IMR-90 (cell line): ENCODE measurements around the gene TRIM28. TPM values are rescaled to one million over a fixed set of nuclear protein-coding genes. Genes with fewer than 3 reads are reported as not detected.

Source experiments
- ATAC-seq: fragments of 200-7000 bp; cut with Tn5 transposase; 2 replicates; pipeline ENCODE4 v1.9.1; 2020; ENCODE audit warnings: low read depth, mild to moderate bottlenecking, moderate library complexity
- BruUV-seq: library from RNA; stranded (reverse); fragments of 400-500 nt; replicated peaks from 2 replicates; lab custom pipeline; 2021; lab: Mats Ljungman, UMichigan
- CTCF ChIA-PET: fragments of 300-600 bp; formaldehyde crosslinking; extraction: SDS; loops from one replicate; lab custom pipeline; 2021; ENCODE audit warnings: antibody characterized with exemption; lab: Yijun Ruan, JAX
- POLR2A ChIA-PET: fragments of 300-600 bp; sonication (Branson Sonifier 250); formaldehyde crosslinking; loops from one replicate; lab custom pipeline; 2022; ENCODE audit warnings: antibody characterized with exemption; ENCODE audit not compliant: unreplicated experiment; lab: Charles Lee
- DNase-seq: peaks from one replicate; pipeline ENCODE4 v3.0.0; 2013
- H2AFZ ChIP-seq: replicated peaks from 2 replicates; pipeline ENCODE3; 2013; ENCODE audit warnings: low read length, mild to moderate bottlenecking; ENCODE audit not compliant: poor library complexity
- H2AK5ac ChIP-seq: 2 replicates; pipeline ENCODE4 v1.6.1; 2013; ENCODE audit warnings: low read depth, low read length, inconsistent platforms
- H2AK9ac ChIP-seq: replicated peaks from 2 replicates; pipeline ENCODE3; 2013; ENCODE audit warnings: mild to moderate bottlenecking, low read depth, low read length, moderate library complexity; ENCODE audit not compliant: poor library complexity
- H2BK120ac ChIP-seq: 2 replicates; pipeline ENCODE4 v1.6.1; 2013; ENCODE audit warnings: low read depth, low read length, inconsistent platforms
- H2BK15ac ChIP-seq: 3 replicates; pipeline ENCODE4 v1.6.1; 2013; ENCODE audit warnings: low read depth, low read length, inconsistent platforms
- H2BK20ac ChIP-seq: 2 replicates; pipeline ENCODE4 v1.6.1; 2013; ENCODE audit warnings: low read depth, mild to moderate bottlenecking, inconsistent platforms, low read length, moderate library complexity
- H2BK5ac ChIP-seq: 2 replicates; pipeline ENCODE4 v1.6.1; 2013; ENCODE audit warnings: mild to moderate bottlenecking, low read depth, low read length, inconsistent platforms; ENCODE audit not compliant: poor library complexity, severe bottlenecking
- H3K14ac ChIP-seq: replicated peaks from 2 replicates; pipeline ENCODE4 v1.6.1; 2013; ENCODE audit warnings: low read depth, low read length, inconsistent platforms
- H3K18ac ChIP-seq: 2 replicates; pipeline ENCODE4 v1.6.1; 2013; ENCODE audit warnings: low read depth, low read length, control low read depth
- H3K23ac ChIP-seq: 2 replicates; pipeline ENCODE4 v1.6.1; 2013; ENCODE audit warnings: low read depth, low read length, inconsistent platforms
- H3K27ac ChIP-seq: 2 replicates; pipeline ENCODE4 v1.5.1; 2013; ENCODE audit warnings: mild to moderate bottlenecking, control low read depth, low read length; ENCODE audit not compliant: insufficient read depth
- H3K27me3 ChIP-seq: 2 replicates; pipeline ENCODE4 v1.6.1; 2013; ENCODE audit warnings: low read length; ENCODE audit not compliant: control insufficient read depth, insufficient read depth
- H3K36me3 ChIP-seq: 2 replicates; pipeline ENCODE4 v1.6.1; 2013; ENCODE audit warnings: low read length, mixed read lengths; ENCODE audit not compliant: control insufficient read depth, insufficient read depth
- H3K4ac ChIP-seq: 2 replicates; pipeline ENCODE4 v1.6.1; 2013; ENCODE audit warnings: low read depth, low read length, inconsistent platforms
- H3K4me1 ChIP-seq: 2 replicates; pipeline ENCODE4 v1.6.1; 2013; ENCODE audit warnings: low read length, mixed read lengths; ENCODE audit not compliant: control insufficient read depth, insufficient read depth
- H3K4me2 ChIP-seq: 2 replicates; pipeline ENCODE4 v1.6.1; 2013; ENCODE audit warnings: low read depth, mild to moderate bottlenecking, control low read depth, low read length, moderate library complexity
- H3K4me3 ChIP-seq: 2 replicates; pipeline ENCODE4 v1.5.1; 2013; ENCODE audit warnings: low read depth, mild to moderate bottlenecking, control low read depth, low read length, moderate library complexity; ENCODE audit not compliant: insufficient read depth
- H3K56ac ChIP-seq: 2 replicates; pipeline ENCODE4 v1.6.1; 2013; ENCODE audit warnings: low read length, inconsistent platforms; ENCODE audit not compliant: insufficient read depth; ENCODE audit errors: extremely low read depth
- H3K79me1 ChIP-seq, 2 experiments: 2 replicates each; pipeline ENCODE4 v1.6.1; 2013; ENCODE audit warnings: low read length in 2 of 2, inconsistent platforms in 1 of 2, low read depth in 1 of 2
- H3K9ac ChIP-seq: 2 replicates; pipeline ENCODE4 v1.6.1; 2013; ENCODE audit warnings: low read depth, low read length, control low read depth
- H3K9me1 ChIP-seq: 2 replicates; pipeline ENCODE4 v1.6.1; 2013; ENCODE audit warnings: low read length, inconsistent platforms; ENCODE audit not compliant: insufficient read depth
- H3K9me3 ChIP-seq: 2 replicates; pipeline ENCODE4 v1.6.1; 2013; ENCODE audit warnings: low read length; ENCODE audit not compliant: control insufficient read depth, insufficient read depth
- H4K20me1 ChIP-seq: 2 replicates; pipeline ENCODE4 v1.6.1; 2013; ENCODE audit warnings: low read length, inconsistent platforms; ENCODE audit not compliant: insufficient read depth
- H4K5ac ChIP-seq: 2 replicates; pipeline ENCODE4 v1.6.1; 2013; ENCODE audit warnings: mild to moderate bottlenecking, low read depth, low read length, control low read depth
- H4K8ac ChIP-seq, 2 experiments: 2 replicates each; pipeline ENCODE4 v1.6.1; 2013; ENCODE audit warnings: low read depth in 2 of 2, low read length in 2 of 2, control low read depth in 1 of 2, inconsistent platforms in 1 of 2
- H4K91ac ChIP-seq: 2 replicates; pipeline ENCODE4 v1.6.1; 2013; ENCODE audit warnings: low read depth, low read length, inconsistent platforms; ENCODE audit not compliant: insufficient read depth
- BHLHE40 ChIP-seq: fragments of 150-350 bp; IDR thresholded peaks from 2 replicates; pipeline ENCODE4 v1.6.1; 2016; ENCODE audit warnings: mild to moderate bottlenecking, low read depth, low read length
- CHD1 ChIP-seq: IDR thresholded peaks from 2 replicates; pipeline ENCODE4 v1.6.1; 2012; ENCODE audit warnings: low read depth, low read length, improper control_type of control experiment
- FOS ChIP-seq: fragments of 150-350 bp; IDR thresholded peaks from 2 replicates; pipeline ENCODE4 v1.6.1; 2016; ENCODE audit warnings: low read depth, low read length
- MAFK ChIP-seq: IDR thresholded peaks from 2 replicates; pipeline ENCODE4 v1.6.1; 2012; ENCODE audit warnings: low read depth, low read length, improper control_type of control experiment
- MAZ ChIP-seq: IDR thresholded peaks from 2 replicates; pipeline ENCODE4 v1.6.1; 2012; ENCODE audit warnings: low read depth, mild to moderate bottlenecking, low read length, improper control_type of control experiment, moderate library complexity, borderline replicate concordance
- MXI1 ChIP-seq: IDR thresholded peaks from 2 replicates; pipeline ENCODE4 v1.6.1; 2012; ENCODE audit warnings: low read depth, mild to moderate bottlenecking, low read length, moderate library complexity, borderline replicate concordance
- NFE2L2 ChIP-seq: fragments of 150-350 bp; IDR thresholded peaks from 2 replicates; pipeline ENCODE4 v1.6.1; 2016; ENCODE audit warnings: low read depth, mild to moderate bottlenecking, low read length
- POLR2A ChIP-seq: IDR thresholded peaks from 2 replicates; pipeline ENCODE4 v1.6.1; 2012; ENCODE audit warnings: mild to moderate bottlenecking, low read depth, low read length
- RAD21 ChIP-seq: IDR thresholded peaks from 2 replicates; pipeline ENCODE4 v1.6.1; 2012; ENCODE audit warnings: low read length, improper control_type of control experiment
- RCOR1 ChIP-seq: IDR thresholded peaks from 2 replicates; pipeline ENCODE4 v1.6.1; 2012; ENCODE audit warnings: mild to moderate bottlenecking, low read length, improper control_type of control experiment; ENCODE audit not compliant: insufficient replicate concordance
- RFX5 ChIP-seq: IDR thresholded peaks from 2 replicates; pipeline ENCODE4 v1.8.0; 2012; ENCODE audit warnings: low read depth, mild to moderate bottlenecking, low read length, moderate library complexity
- SMC3 ChIP-seq: fragments of 150-350 bp; IDR thresholded peaks from 2 replicates; pipeline ENCODE4 v1.6.1; 2016; ENCODE audit warnings: low read depth, mild to moderate bottlenecking, antibody characterized with exemption, low read length, moderate library complexity
- WGBS, 2 experiments: methylation state at CpG; one replicate each; pipeline versions ENCODE4 v1.1.5 to v1.1.7; 2013; ENCODE audit warnings: missing lambda C conversion rate in 2 of 2; ENCODE audit not compliant: insufficient read length in 1 of 2; ENCODE audit errors: extremely low coverage in 2 of 2; 5-methylcytosine and 5-hydroxymethylcytosine counted together
- dilution Hi-C: fragments of 300-500 bp; cut with HindIII; formaldehyde crosslinking; loops from one replicate; pipeline ENCODE4 v1.14.3; 2018; ENCODE audit warnings: low sequenced_read_pairs; ENCODE audit not compliant: unreplicated experiment
- in situ Hi-C: fragments of 300-500 bp; cut with MboI; formaldehyde crosslinking; loops from 3 replicates; pipeline ENCODE4 v1.14.3; 2019; ENCODE audit warnings: low sequenced_read_pairs, inconsistent platforms, mixed read lengths
- intact Hi-C: fragments of 100-400 bp; cut with micrococcal nuclease; formaldehyde crosslinking; loops from 2 replicates; pipeline ENCODE4 v1.10.0; 2022
- polyA plus RNA-seq, 3 experiments: library from polyadenylated mRNA; depleted of rRNA; stranded (reverse); fragments of >200 nt; gene quantifications; 2 replicates each; pipeline ENCODE4 v1.2.3, GENCODE V29; 2012; ENCODE audit warnings: low replicate concordance in 1 of 3
- total RNA-seq: library from RNA; depleted of rRNA; stranded (reverse); fragments of >200 nt; gene quantifications from 2 replicates; pipeline ENCODE4 v1.2.3, GENCODE V29; 2012
- TF ChIP-seq, protein P1 (sequence below): fragments of 150-350 bp; IDR thresholded peaks from 2 replicates; pipeline ENCODE4 v1.6.1; 2016; ENCODE audit warnings: low read depth, mild to moderate bottlenecking, low read length, moderate library complexity, borderline replicate concordance

TRIM28 gene
- total and polyA plus RNA-seq, 2 of the 4 experiments (the other 2 are of a cell fraction): 349 to 465 TPM

DNA sequence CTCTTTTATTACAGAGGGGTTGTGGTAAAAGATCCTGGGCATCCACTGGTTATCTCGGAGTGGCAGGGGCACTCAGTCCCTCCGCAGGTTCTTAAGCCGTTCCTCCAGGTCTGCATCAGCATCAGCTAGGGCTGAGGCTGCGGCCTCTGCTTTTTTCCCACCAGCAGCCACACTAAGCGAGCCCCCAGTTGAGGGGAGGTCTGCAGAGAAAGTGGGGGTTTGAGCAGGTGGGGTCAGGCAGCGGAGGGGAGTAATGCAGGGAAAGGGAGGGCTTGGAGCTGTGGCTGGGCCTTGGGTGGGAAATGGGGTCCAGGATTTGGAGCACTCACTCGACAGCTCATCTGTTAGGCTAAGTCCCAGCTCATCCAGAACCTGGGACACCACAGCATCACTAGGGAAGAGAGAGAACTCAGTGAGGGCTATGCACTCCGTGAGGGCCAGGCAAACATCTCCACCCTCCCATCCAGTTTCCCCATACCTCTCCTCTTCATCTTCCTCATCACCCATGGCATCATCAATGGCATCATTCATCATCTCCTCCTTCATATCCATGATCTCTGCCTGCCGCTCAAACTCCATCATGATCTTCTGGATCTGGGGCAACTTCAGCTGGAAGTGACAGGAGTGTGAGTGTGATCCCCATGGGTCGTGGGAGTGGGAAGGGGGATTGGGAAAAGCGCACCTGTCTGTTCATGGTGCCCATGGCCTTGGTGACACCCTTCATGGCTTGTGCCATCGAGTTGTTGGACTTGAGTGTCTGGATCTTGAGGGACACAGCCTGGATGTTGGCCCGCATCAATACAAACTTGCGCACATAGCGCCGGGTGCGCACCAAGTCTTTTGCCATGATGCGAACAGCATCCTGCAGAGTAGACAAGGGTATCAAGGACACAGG, 8.0 kb downstream of the TRIM28 start:
- intact Hi-C loops: no loop called here
- H4K8ac ChIP-seq: no peak overlapping the region
- no peak overlapping the region for H3K9ac ChIP-seq
- H2BK5ac ChIP-seq: no peak overlapping the region
- H4K91ac ChIP-seq: no peak overlapping the region
- peaks cover 16% of the 10 kb centered on the region for H3K4me1 ChIP-seq
- ChIA-PET CTCF (no interaction called here), POLR2A (no interaction called here)
- H2AFZ ChIP-seq: no peak overlapping the region
- no peaks in the 10 kb centered on the region for H3K27me3 ChIP-seq
- H3K27ac ChIP-seq: no peak overlapping the region
- BruUV-seq: TSS peak; percentile 83
- no peak overlapping the region for H2AK5ac ChIP-seq
- no peak overlapping the region for H2BK120ac ChIP-seq
- H4K5ac ChIP-seq: no peak overlapping the region
- DNase-seq (no peak), ATAC-seq (no peak)
- 100% methylated on average over 7 of the region's 18 CpGs; no CpG with 5 or more reads in 1 of the 2 experiments for WGBS, 2 experiments
- no peak for TF ChIP-seq MXI1
- TF ChIP-seq MAZ: no peak
- TF ChIP-seq MAFK: no peak
- no peak for TF ChIP-seq CHD1
- TF ChIP-seq BHLHE40: no peak
- no peak for TF ChIP-seq NFE2L2
- no peak for TF ChIP-seq RAD21
- TF ChIP-seq FOS: no peak
- TF ChIP-seq SMC3: no peak
- TF ChIP-seq, protein P1, sequence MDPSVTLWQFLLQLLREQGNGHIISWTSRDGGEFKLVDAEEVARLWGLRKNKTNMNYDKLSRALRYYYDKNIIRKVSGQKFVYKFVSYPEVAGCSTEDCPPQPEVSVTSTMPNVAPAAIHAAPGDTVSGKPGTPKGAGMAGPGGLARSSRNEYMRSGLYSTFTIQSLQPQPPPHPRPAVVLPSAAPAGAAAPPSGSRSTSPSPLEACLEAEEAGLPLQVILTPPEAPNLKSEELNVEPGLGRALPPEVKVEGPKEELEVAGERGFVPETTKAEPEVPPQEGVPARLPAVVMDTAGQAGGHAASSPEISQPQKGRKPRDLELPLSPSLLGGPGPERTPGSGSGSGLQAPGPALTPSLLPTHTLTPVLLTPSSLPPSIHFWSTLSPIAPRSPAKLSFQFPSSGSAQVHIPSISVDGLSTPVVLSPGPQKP: no peak
- TF ChIP-seq POLR2A: no peak
- TF ChIP-seq RCOR1: no peak
- no peak for TF ChIP-seq RFX5
- H3K4ac ChIP-seq: no peak overlapping the region
- no peak overlapping the region for H2BK15ac ChIP-seq
- H3K56ac ChIP-seq: no peak overlapping the region
- H2BK20ac ChIP-seq: no peak overlapping the region
- H3K14ac ChIP-seq: no peak overlapping the region
- in situ Hi-C loops: no loop called here
- H2AK9ac ChIP-seq: peak overlapping the region; percentile 42
- dilution Hi-C loops: no loop called here
- H3K9me1 ChIP-seq: peaks cover 22% of the 10 kb centered on the region
- peaks cover 50% of the 10 kb centered on the region for H4K20me1 ChIP-seq
- no peak overlapping the region for H3K4me3 ChIP-seq
- H3K36me3 ChIP-seq: peaks cover 68% of the 10 kb centered on the region
- H3K79me1 ChIP-seq: peaks cover 27 to 83% of the 10 kb centered on the region in 2 experiments
- H3K23ac ChIP-seq: no peak overlapping the region
- H3K9me3 ChIP-seq: no peaks in the 10 kb centered on the region
- no peak overlapping the region for H3K18ac ChIP-seq
- no peak overlapping the region for H3K4me2 ChIP-seq
